ENCODE measurements around the gene FBLIM1.

DNA sequence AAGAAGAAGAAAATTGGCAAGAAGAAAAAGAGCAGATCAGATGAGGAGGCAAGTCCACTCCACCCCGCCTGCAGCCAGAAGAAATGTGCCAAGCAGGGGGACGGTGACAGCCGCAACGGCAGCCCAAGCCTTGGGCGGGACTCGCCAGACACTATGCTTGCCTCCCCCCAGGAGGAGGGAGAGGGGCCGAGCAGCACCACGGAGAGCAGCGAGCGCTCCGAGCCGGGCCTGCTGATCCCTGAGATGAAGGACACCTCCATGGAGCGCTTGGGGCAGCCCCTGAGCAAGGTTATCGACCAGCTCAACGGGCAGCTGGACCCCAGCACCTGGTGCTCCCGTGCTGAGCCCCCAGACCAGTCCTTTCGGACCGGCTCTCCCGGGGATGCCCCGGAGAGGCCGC lies 31.6 kb upstream of the FBLIM1 start:
- TF ChIP-seq, protein P1, sequence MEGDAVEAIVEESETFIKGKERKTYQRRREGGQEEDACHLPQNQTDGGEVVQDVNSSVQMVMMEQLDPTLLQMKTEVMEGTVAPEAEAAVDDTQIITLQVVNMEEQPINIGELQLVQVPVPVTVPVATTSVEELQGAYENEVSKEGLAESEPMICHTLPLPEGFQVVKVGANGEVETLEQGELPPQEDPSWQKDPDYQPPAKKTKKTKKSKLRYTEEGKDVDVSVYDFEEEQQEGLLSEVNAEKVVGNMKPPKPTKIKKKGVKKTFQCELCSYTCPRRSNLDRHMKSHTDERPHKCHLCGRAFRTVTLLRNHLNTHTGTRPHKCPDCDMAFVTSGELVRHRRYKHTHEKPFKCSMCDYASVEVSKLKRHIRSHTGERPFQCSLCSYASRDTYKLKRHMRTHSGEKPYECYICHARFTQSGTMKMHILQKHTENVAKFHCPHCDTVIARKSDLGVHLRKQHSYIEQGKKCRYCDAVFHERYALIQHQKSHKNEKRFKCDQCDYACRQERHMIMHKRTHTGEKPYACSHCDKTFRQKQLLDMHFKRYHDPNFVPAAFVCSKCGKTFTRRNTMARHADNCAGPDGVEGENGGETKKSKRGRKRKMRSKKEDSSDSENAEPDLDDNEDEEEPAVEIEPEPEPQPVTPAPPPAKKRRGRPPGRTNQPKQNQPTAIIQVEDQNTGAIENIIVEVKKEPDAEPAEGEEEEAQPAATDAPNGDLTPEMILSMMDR (tag by site-specific recombination; IDR thresholded peaks at IDR 0.05): no peak
- TF ChIP-seq ZNF501 (tag by site-specific recombination; IDR thresholded peaks at IDR 0.05) (no peak), ZNF335 (tag by site-specific recombination; conservative IDR thresholded peaks at IDR 0.05) (no peak), ZNF777 (tag by site-specific recombination; IDR thresholded peaks at IDR 0.05; ENCODE audit: borderline replicate concordance) (no peak), ZNF169 (tag by site-specific recombination; IDR thresholded peaks at IDR 0.05) (no peak), ZNF561 (tag by site-specific recombination; IDR thresholded peaks at IDR 0.05; ENCODE audit: borderline replicate concordance) (no peak), ZNF184 (tag by site-specific recombination; IDR thresholded peaks at IDR 0.05) (no peak), ZNF623 (tag by site-specific recombination; IDR thresholded peaks at IDR 0.05) (no peak), ZEB2 (tag by site-specific recombination; IDR thresholded peaks at IDR 0.05) (no peak), ZFP3 (tag by site-specific recombination; IDR thresholded peaks at IDR 0.05; ENCODE audit: low read depth) (no peak), ZNF658 (tag by site-specific recombination; IDR thresholded peaks at IDR 0.05) (no peak), ZFP41 (tag by site-specific recombination; IDR thresholded peaks at IDR 0.05; ENCODE audit: borderline replicate concordance) (no peak), ZNF121 (tag by site-specific recombination; IDR thresholded peaks at IDR 0.05) (no peak)

Data from HEK293 (cell line).